Skeletal muscle satellite cell (primary cell): ENCODE data around the gene RANBP1. TPM values are rescaled to one million over a fixed set of nuclear protein-coding genes. Genes with fewer than 3 reads are reported as not detected.

Source experiments
- small RNA-seq: library from RNA; depleted of rRNA; stranded (forward); fragments of <200 nt; gene quantifications from one replicate; pipeline ENCODE3, GENCODE V24; 2012

The RANBP1 gene

Small RNAs within 50 kb of the gene (small RNA-seq; reads per million reads assigned to genes)
- gene MIR6816, result not detected
- not detected for gene RF00017
- not detected for gene RF00599
